ENCODE results near the gene HHAT.
"Not testable (repeated sequence)": the region's sequence is repeated elsewhere in the genome, so short reads cannot be mapped to it uniquely, and the experiment has no call there.

Gene HHAT

DNA sequence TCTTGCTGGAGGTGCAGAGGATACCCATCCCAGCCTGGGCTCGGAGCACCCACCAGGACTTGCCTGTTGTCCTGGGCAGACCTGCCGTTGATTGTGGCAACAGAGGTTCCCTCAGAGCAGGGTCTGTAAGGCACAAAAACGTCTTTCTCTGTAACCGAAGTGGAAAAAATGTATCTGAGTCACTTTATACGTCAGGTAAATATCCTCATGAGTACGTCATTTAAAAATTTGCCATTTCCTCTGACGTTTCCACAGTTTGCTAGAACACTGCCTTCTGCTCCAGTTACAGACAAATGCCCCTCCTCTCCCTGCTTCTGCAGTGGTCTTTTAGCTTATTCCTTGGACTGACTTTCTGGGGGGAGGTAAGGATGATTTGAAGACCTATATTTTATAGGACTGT lies 326.8 kb downstream of the HHAT start:
- DNase-seq = no peak

DNA sequence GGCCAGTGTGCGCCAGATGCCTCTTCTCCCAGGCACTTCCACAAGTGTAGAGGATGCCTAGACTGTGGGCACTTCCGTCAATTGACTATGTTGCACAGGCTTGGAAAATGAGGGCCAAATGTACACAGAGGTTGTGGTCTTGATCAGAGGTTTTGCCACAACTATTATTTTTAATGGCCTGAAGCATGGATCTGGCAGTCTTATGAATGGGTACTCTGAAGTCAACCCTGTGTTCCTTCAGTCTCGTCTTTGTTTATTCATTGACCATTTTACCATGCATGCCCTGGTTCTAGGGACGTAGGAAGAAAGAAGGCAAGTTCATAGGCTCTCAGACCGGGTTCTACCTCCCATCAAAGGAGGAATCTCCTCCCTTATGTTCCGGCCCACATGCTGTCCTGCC lies 329.1 kb downstream of the HHAT start:
- no peak for DNase-seq

DNA sequence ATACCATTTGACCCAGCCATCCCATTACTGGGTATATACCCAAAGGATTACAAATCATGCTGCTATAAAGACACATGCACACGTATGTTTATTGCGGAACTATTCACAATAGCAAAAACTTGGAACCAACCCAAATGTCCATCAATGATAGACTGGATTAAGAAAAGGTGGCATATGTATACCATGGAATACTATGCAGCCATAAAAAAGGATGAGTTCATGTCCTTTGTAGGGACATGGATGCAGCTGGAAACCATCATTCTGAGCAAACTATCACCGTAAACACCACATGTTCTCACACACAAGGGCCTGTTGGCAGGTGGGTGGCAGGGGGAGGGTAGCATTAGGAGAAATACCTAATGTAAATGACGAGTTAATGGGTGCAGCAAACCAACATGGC lies 332.8 kb downstream of the HHAT start:
- DNase-seq = not testable (repeated sequence)

DNA sequence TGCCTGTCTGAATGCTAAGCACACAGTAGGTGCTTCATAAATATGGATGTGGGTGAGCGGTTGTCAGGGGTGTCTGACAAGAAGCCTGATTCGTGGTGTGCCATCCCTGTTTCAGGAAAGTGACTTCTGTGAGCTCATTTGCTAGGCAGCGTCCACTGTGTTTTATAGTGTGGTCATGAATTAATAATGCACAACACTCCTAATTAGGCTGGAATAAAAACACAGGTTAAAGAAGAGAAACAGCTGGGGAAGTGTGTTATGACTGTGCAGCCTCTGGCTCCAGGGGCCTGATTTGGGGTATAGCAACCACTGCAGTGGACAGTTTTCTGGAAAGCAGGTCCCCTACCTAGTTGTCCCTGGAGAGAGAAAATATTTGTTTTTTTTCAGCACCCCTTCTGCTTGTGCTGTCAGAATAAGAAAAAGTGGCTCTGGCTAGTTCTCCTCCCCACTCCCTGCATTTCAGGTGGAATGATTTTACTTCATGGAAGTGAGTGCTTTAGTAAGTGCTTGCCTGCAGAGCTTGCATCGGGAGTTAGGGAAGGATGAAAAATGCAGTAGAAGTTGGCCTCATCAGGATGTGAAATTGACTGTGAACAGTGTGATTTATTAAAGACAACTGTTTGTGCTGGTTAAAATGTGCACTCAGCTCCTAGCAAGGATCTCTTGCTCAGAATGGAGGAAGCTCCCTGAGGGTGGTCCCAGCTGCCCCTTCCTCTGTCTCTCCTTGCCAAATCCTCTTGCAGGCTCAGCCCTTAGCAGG lies 333.8 kb downstream of the HHAT start:
- no peak for DNase-seq

DNA sequence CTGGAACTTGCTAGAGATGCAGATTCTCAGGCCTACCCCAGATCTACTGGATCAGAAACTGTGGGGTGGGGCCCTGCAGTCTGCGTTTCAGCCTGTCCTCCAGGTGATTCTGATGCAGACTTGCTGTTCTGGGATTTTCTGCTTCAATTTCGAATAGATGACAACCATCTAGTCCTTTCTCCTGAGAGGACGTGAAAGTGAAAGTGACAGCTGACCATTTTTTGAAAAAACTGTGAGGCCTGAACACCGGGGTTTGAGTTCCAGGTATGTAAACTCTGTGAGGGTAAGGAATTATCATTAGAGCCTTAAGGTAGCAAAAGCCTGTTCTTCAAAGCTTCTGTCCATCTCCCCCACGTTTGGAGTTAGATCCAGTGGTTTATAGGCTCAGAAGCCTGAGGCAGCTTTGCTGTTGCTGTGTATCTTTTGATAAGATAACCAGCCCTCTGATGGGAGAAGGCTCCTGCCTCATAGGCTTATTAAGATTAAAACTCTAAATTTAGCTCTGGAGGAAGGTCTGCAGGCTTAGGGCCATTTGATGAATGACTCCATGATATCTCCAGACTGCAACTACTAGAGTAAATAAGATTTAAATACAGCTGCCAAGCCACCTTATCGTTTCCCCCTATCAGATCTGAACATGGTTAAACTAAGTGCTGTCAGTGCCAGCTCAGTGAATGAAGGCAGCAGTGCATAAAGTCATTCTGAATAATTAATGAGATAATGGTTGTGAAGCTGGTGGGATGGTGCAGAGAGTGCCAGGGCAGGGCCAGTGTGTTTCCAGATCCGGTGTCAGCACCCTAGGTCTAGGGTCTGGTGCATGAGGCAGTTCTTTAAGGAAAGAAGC lies 335.2 kb downstream of the HHAT start:
- DNase-seq = no peak

DNA sequence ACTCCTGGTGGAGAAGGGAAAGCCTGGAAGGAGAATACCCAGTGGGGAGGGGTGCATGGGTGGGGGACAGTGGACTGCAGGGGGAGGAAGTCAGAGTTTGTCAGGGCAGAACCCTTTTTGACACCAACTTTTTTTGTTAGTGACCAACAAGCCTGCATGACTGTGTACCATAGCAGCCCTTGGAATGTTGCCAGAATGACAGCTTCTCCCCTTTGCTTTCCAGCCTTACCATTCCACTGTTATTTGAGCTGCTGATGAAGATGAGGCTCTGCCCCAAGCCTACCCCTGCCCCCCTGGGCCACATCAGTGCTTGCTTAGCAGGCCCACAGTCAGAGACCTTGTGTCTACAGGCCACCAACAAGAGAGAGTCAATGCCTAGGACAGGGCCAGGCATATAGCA lies 341.2 kb downstream of the HHAT start:
- DNase-seq = no peak

DNA sequence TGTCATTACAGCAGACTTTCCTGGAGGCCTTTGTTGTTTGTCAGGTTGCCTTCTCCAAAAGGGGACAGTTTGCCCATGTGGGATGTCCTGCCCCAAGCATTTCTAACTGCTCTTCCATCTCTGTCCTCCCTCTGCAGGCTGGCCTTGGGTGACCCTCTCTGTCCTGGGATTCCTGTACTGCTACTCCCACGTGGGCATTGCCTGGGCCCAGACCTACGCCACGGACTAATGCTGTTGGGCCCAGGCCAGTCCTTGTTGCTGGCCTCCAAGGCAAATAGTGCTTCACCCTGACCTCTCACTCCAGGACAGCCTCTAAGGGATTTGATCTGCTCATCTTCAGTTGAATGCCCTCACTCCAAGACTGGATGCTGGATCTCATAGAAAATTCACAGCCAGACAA lies 345.4 kb downstream of the HHAT start:
- no peak for DNase-seq

DNA sequence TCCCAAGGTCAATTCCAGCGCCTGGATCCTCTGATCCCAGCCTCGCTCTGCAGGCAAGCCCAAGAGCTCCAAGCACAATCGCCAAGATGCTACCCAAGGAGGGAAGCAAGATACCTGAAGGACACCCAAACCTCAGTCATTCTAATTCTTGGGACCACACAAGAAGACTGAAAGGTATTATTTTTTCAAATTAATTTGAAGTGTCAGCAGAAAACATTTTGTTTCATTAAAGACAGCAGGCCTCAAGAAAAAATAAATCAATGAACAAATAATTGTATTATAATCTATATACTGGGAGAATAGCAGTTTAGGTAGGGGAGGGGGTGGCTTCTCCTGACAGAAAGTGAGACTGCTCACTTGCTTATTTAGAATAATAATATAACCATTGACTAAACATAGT lies 347.8 kb downstream of the HHAT start:
- DNase-seq = no peak

DNA sequence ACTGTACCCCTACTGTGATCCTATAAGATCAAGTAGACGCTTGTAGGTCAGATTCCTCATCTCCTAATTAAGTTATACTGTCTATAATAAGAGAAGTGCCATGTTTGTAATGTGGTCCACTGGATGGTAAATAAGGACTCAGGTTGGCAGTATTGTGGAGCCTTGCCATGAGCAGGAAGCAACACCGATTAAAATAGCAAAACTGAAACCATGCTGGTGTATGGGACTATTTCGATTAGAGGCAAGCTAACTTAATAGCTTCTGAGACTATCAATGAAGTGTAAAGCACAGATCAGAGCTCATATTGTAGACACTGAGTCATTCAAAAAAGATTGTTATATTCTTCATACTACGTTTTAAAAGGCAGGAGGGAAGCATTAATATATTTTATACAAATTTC lies 348.8 kb downstream of the HHAT start:
- DNase-seq = no peak

DNA sequence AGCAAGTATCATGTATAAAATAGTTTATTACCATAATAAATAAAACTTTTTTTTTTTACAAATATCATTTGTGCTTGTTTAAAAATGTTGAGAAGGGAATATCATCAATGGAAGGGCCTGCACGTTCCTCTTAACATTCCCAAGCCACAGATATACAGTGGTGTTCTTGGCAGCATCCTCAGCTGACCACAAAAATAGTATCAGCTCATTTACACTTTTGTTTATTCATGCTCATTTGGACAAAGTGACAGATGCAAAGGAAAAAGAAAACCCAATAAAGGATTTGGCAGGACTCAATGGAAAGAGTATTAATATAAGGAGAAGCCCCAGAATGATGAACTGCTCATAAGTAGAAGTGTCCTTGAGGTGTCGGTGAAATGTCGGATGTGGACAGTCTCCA lies 349.6 kb downstream of the HHAT start:
- no peak for DNase-seq

DNA sequence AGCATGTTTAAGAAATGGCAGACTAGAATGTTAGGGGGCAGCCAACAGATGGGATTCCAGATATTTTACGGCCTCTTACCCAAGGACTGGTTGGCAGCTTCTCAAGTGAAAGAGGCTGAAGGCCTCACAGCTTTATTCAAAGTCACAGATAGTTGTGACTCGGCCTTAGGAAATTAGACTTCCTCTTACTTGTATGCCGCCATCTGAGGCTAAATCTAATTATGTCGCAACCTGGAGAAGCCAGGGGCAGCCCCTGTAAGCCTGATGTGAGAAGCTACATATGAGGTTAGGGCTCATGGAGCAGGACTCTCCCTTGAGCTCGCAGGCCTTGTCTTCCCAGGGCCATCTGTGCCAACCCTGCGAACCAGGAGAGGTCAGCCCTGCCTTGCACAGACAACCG lies 352.5 kb downstream of the HHAT start:
- no peak for DNase-seq

DNA sequence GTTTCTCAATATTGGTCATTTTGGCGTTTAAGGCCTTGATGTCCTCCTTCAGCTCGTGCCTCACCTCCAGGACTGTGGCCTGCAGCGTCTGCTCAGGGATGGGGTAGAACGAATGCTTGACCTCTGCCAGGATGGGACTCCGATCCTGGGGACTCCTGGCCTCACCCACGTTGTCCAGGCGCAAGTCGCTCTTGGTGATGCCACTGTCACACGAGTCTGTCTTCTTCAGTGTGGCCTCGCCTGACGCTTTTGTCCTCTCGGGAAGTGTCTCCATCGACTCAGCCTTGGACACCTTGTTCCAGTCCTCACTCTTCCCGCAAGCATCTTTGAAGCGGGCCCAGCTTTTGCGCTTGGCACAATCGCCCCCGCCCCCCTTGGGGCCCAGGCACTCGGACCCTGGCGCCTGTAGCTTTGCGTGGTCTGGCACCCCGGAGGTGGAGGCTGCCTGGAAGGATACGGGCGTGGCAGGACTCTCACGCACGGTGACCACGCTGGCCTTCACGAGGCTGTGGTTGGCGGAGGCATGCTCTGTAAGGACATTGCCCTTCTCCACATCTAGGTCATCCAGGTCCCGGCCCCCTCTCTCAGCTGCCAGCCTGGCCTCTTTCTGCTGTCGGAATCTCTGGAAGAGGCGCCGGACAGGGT lies 354.8 kb downstream of the HHAT start:
- no peak for DNase-seq

DNA sequence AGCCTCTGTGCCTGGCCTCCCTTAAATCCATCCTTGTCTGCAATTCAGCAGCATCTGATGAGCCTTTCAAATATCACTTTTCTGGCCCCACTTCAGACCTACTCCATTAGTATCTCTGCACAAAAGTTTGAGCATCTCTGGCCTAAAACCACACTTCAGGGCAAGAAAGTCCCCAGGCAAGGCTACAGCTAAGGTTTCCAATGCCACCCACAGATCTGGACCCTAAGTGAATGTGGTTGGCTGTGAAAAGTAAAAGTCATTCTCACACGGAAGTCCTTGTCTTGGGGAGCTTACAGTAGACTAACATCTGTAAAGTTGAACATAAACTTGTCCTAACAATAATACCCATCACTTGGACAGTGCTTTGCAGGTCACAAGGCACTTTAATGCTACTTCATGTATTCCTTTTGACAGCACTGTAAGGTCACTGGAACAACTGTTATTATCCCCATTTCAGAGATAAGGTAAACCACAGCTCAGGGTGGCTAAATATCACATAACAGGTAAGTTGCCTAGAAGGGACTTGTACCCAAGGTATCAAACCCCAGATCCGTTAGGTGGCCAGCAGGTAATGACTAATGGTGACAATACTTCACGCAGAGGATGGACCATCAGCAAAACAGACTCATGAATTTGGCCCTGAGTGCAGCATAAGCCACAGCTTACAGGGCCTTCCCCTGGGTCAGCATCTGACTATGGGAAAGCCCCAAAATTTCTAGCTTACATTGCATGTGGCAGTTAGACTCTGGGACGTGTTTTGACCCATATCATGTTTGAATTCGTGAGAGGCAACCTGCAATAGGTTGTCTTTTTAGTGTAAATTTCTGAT lies 356.0 kb downstream of the HHAT start:
- no peak for DNase-seq

DNA sequence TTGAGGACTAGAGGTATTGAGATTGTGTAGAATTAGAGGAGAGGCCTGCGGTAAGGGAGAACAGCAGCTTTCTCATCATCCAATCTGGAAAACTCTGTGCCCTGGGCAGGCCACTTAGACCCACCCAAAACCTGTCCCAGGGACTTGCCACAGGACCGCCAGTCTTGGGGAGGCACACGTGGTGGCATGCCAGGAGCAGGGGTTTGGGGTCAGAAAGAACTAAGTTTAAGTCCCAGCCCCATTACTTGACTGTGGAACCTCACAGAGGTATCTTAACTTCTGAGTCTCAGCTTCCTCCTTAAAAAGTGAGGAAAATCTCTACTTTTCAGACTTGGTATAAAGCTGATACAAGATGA lies 356.6 kb downstream of the HHAT start:
- DNase-seq = no peak

DNA sequence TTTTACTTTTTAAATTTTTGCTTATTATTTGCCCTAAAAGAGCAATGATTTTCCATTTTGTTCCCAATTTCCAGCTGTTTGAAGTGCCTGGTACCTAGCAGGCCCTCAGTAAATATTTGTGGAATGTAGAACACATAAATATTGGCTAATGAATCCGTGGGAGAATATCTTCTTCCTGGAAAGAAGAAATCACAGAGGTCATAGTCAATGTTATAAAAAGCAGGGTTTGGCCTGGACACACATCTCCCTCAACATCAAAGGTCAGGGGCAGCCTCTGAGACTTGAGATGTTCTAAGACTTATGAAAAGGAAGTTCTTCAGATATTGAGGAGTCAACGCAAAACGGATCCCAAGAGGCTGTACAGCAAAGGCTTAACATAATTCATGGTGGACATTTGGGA lies 358.1 kb downstream of the HHAT start:
- DNase-seq = no peak

DNA sequence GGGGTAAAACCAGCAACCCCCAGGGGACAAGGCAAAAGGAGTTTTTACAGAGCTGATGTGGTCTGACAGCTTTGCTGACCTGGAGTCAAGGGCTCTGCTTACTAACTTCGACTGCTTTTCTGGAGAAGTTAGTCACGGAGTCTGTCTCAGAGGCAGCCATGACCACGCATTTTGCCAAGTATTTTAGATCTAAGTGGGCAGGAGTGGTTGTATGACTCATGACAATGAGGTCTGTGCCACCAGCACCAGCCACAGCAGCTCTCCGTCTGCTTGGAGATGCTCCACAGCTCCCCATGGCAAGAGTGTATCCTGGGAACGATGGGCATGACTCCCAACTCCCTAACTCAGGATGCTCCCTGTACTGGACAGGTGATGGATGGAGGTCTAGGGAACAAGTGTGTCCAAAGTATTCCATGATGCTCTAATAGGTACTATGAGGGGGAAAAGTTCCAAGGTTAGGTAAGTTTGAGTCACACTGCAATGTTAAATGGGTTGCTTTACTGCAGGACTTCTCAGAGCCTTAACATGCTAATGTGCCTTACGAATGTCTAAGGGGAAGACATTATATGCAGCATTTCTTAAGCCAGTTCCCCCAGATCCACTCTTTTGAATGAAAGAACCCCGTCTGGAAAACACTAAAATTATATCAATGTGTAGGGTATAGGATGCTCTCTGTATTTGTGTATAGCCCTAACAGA lies 359.0 kb downstream of the HHAT start:
- no peak for DNase-seq

DNA sequence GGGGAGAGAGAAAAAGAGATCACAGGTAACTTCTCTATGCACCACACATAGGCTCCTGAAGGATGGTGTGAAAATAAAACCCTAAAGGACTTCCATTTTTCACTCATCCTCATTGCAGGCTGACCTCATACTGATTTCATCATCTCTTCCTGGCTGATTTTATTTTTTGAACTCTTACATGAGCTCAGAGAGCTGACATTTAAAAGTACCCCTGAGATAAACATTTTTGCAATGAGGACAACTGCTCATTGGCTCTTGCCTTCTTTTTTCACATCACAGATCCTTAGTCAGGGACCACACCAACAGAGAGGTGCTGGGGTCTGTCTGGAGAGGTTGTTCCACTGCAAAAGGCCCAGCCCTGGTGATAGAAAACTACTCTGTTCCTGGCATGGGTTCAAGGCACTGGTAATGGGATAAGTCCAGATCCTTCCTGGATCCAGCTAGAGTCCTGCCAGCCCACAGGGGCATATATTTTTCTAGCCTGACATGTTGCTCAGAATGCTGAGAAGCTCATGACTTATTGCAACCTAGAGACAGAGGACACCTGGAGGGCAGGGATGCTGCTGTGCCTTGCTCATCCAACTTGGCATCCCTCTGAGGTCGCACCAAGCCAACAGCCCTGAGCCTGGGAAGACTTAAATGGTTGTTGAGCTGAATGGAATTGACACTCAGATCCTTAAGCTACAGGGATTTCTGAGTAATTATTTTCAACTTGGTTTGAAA lies 360.0 kb downstream of the HHAT start:
- DNase-seq = no peak

DNA sequence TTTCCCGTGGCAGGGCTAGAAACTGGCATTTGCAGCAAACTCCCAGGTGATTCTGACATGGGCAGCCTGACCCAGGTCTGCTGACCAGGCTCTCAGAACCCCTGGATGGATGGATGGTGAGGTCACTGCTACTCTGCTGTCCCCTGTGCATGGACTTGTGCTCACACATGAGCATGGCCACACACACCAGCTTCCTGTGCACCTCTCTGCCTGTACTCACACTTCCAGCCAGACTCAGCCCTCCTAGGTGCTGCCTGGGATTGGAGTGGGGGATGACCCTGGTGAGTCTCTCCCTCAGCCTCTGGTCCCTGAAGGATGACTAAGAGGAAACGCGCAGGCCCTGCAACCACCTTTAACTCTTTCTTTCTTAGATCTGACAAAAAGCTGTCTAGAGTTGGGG lies 361.1 kb downstream of the HHAT start:
- no peak for DNase-seq

DNA sequence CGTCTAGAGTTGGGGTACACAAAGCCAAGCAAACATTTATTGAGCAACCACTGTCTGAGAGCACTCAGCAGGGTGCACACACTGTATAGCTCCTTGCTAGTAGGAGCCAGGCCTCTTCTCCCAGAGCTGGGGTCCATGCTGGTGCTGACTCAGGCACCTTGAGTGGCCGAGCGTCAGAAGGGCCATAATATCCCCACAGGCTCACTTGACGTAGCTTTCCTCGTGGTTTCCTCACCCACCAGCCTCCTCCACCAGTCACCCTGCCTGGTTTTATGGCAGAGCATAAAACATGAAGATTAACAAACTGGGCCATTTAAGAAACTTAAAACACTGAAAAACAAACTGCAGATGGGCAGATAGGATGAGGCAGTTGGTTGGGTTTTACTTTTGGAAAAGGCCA lies 361.5 kb downstream of the HHAT start:
- DNase-seq = no peak

DNA sequence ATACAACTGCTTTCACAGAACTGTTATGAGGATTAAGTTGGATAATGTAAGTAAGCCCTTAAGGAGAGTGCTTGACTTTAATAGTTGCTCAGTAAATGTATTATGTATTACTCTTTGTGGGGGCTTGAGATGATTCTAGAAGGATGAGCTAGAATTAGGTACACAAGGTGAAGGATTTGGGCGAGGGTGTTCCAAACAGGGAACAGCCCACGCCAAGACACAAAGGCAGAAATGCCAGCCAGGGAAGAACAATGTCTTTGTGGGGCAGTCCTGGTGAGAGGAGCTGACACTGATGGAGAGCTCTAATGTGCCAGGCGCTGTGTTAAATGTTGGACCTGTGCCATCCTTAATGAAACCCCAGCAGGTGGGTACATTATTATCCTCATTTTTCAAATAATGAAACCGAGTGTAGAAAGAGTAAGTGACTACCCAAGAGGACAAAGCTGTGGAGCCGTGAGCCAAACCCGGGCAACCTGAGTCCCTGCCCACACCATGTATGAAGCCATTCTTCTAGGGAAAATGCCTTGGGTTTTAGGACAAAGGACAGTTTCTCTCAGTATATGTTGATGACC lies 362.4 kb downstream of the HHAT start:
- no peak for DNase-seq

DNA sequence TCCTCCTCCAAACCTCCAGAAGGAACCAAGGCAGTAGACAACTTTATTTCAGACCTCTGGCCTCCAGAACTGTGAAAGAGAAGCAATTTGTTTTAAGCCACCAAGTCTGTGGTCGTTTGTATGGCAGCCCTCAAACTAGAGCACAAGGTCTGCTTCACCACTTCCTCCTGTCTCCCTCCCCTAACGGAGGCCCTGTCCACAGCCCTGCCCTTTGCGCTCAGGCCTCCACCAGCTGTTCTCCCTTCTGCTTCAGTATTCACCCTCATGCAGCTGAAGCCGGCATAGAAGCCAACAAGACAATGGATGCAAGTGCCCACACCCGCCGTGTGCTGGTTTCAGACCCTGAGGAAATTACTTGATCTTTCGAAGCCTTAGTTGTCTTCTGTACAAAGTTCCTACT lies 364.1 kb downstream of the HHAT start:
- DNase-seq = no peak

DNA sequence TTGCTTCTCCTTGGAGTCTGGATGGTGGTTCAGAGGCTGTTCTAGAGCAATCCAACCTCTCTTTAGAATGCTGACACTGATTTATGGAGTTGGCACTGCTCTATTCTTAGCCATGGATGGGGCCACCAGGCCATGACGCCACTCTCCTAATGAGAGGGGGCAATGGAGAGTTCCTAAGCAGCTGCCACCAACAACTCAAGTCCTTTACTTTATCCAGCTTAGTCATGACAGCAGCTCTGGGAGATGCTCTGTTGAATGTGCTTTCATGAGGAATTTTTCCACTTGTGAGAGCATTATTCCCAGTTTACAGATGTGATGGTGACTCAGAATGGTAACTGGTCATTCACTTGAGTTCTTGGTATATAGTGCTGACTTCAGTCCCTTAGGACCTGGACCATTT lies 366.3 kb downstream of the HHAT start:
- no peak for DNase-seq

Measured in activated effector memory CD4-positive, alpha-beta T cell treated with anti-CD3 and anti-CD28 coated beads, Interleukin-2, amount 50 U/mL, for 16 hours (primary cell).